ACC112 (cell line): ENCODE data around the gene DBF4.
"Not testable (repeated sequence)": the region's sequence is repeated elsewhere in the genome, so short reads cannot be mapped to it uniquely, and the experiment has no call there.

Experiments
- H2AFZ ChIP-seq: fragments of 200-600 bp; sonication (generic); one replicate; pipeline ENCODE4 v1.6.0; 2017; ENCODE audit warnings: antibody characterized with exemption, low read length; ENCODE audit not compliant: unreplicated experiment
- H3K27ac ChIP-seq: fragments of 200-600 bp; sonication (generic); 2 replicates; pipeline ENCODE4 v1.5.1; 2014; ENCODE audit warnings: low read depth, mild to moderate bottlenecking, antibody characterized with exemption, low read length, moderate library complexity
- H3K27me3 ChIP-seq: fragments of 200-600 bp; sonication (generic); 2 replicates; pipeline ENCODE4 v1.6.1; 2014; ENCODE audit warnings: mild to moderate bottlenecking, antibody characterized with exemption, low read length, moderate library complexity, mixed read lengths; ENCODE audit not compliant: insufficient read depth
- H3K36me3 ChIP-seq: fragments of 200-600 bp; sonication (generic); 2 replicates; pipeline ENCODE4 v1.6.1; 2016; ENCODE audit warnings: mild to moderate bottlenecking, antibody characterized with exemption, low read length, moderate library complexity, mixed read lengths; ENCODE audit not compliant: insufficient read depth
- H3K4me1 ChIP-seq: fragments of 200-600 bp; sonication (generic); one replicate; pipeline ENCODE4 v1.6.1; 2016; ENCODE audit warnings: low read length, mixed read lengths; ENCODE audit not compliant: insufficient read depth, unreplicated experiment, control insufficient read depth
- H3K4me3 ChIP-seq: fragments of 200-600 bp; sonication (generic); 2 replicates; pipeline ENCODE4 v1.5.1; 2014; ENCODE audit warnings: mild to moderate bottlenecking, low read depth, low read length
- H3K79me2 ChIP-seq: fragments of 200-600 bp; sonication (generic); one replicate; pipeline ENCODE4 v1.6.0; 2016; ENCODE audit warnings: low read length; ENCODE audit not compliant: control insufficient read depth, unreplicated experiment, insufficient read depth

The DBF4 gene

GRCh38 chr7:87926581-87927461 lies 50.5 kb downstream of the DBF4 start:
- Histone ChIP-seq H3K27ac (no peak overlapping the region), H3K4me3 (no peak overlapping the region), H2AFZ (no peak overlapping the region), H3K79me2 (no peaks in the 10 kb centered on the region), H3K27me3 (peaks cover 3% of the 10 kb centered on the region; the same call in 1 of the 2 replicates), H3K4me1 (no peaks in the 10 kb centered on the region), H3K36me3 (no peaks in the 10 kb centered on the region)

DNA sequence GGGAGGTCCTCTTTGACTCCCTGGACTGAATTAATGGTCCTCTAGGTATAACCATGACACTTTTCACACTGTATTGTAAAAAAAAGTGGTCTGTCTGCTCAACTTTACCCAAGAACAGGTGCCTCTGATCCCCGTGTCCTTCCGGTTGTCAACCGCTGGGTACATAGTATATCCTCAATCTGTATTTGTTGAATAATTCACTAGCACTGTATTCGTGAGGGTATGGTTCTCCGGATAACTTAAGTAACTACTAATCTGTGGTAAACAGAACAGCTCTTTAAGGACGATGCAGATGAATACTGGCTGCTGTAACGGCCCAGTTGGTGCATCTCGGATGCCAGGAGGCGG lies 57.3 kb downstream of the DBF4 start:
- Histone ChIP-seq H3K27ac (no peak overlapping the region), H3K79me2 (no peaks in the 10 kb centered on the region), H3K4me3 (peak overlapping the region; percentile 80), H3K4me1 (peaks cover 3% of the 10 kb centered on the region), H2AFZ (peak overlapping the region; percentile 36), H3K27me3 (peaks cover 9% of the 10 kb centered on the region; the same call in 1 of the 2 replicates), H3K36me3 (no peaks in the 10 kb centered on the region)

GRCh38 chr7:87933953-87934698 lies 57.8 kb downstream of the DBF4 start, which contains the start of gene ADAM22:
TSS of gene ADAM22 (plus strand) at chr7:87934251. CDS start at chr7:87934466, 215 bp downstream.
- H3K27me3 ChIP-seq, result peaks cover 9% of the 10 kb centered on the region; the same call in 1 of the 2 replicates
- H3K79me2 ChIP-seq, result no peaks in the 10 kb centered on the region
- peaks cover 3% of the 10 kb centered on the region for H3K4me1 ChIP-seq
- no peaks in the 10 kb centered on the region for H3K36me3 ChIP-seq
- H2AFZ ChIP-seq, result peak within 1 kb of the TSS; percentile 90
- no peak within 1 kb of the TSS for H3K27ac ChIP-seq
- peak within 1 kb of the TSS; percentile 80 for H3K4me3 ChIP-seq

GRCh38 chr7:87934699-87935383 lies 58.5 kb downstream of the DBF4 start:
- Histone ChIP-seq H3K27ac (no peak overlapping the region), H3K79me2 (no peaks in the 10 kb centered on the region), H3K4me1 (peaks cover 3% of the 10 kb centered on the region), H3K4me3 (peak overlapping the region; percentile 80), H2AFZ (peak overlapping the region; percentile 90), H3K36me3 (no peaks in the 10 kb centered on the region), H3K27me3 (peaks cover 9% of the 10 kb centered on the region; the same call in 1 of the 2 replicates)

GRCh38 chr7:87935384-87935706 lies 59.1 kb downstream of the DBF4 start:
- peak overlapping the region; percentile 80 for H3K4me3 ChIP-seq
- peak overlapping the region; percentile 90 for H2AFZ ChIP-seq
- no peaks in the 10 kb centered on the region for H3K79me2 ChIP-seq
- H3K4me1 ChIP-seq, result peaks cover 3% of the 10 kb centered on the region
- no peak overlapping the region for H3K27ac ChIP-seq
- H3K36me3 ChIP-seq, result no peaks in the 10 kb centered on the region
- peaks cover 9% of the 10 kb centered on the region; the same call in 1 of the 2 replicates for H3K27me3 ChIP-seq

GRCh38 chr7:87941138-87941537 lies 64.8 kb downstream of the DBF4 start:
- no peak overlapping the region for H2AFZ ChIP-seq

GRCh38 chr7:87944547-87944946 lies 68.3 kb downstream of the DBF4 start:
- no peak overlapping the region for H3K4me3 ChIP-seq
- no peaks in the 10 kb centered on the region for H3K4me1 ChIP-seq
- peaks cover 3% of the 10 kb centered on the region; the same call in 1 of the 2 replicates for H3K27me3 ChIP-seq
- H2AFZ ChIP-seq, result no peak overlapping the region
- no peaks in the 10 kb centered on the region for H3K36me3 ChIP-seq
- H3K79me2 ChIP-seq, result no peaks in the 10 kb centered on the region
- H3K27ac ChIP-seq, result no peak overlapping the region

More at GRCh38 chr7:87941138-87941537, 64.8 kb downstream of the DBF4 start:
- no peaks in the 10 kb centered on the region for H3K4me1 ChIP-seq
- H3K27me3 ChIP-seq, result no peaks in the 10 kb centered on the region; the same call in 1 of the 2 replicates
- H3K4me3 ChIP-seq, result no peak overlapping the region
- H3K36me3 ChIP-seq, result no peaks in the 10 kb centered on the region
- no peaks in the 10 kb centered on the region for H3K79me2 ChIP-seq
- no peak overlapping the region for H3K27ac ChIP-seq

GRCh38 chr7:87945926-87946325 lies 69.6 kb downstream of the DBF4 start:
- not testable (repeated sequence) for H3K36me3 ChIP-seq, H3K79me2 ChIP-seq, H3K4me1 ChIP-seq, H3K4me3 ChIP-seq, H2AFZ ChIP-seq, H3K27ac ChIP-seq, H3K27me3 ChIP-seq

DNA sequence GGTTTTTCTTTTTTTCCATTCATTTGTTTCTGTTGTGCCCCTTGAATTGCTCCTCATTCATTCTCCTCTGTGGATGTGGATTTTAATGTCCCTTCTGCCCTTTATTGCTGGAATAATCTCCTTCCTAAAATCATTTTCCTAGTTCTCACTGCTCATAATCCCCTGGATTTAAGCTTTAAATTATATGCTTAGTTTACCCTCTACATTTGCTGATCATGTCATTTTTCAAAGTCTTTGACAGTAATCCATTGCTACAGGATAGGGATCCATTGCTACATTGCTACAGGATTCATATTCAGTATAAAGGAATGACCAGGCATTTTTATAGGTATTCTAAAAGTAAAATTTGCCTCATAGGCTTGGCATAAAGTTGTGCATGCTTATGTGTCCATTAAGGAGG lies 72.1 kb downstream of the DBF4 start:
- no peak overlapping the region for H3K4me3 ChIP-seq
- H3K36me3 ChIP-seq, result no peaks in the 10 kb centered on the region
- no peak overlapping the region for H2AFZ ChIP-seq
- H3K79me2 ChIP-seq, result no peaks in the 10 kb centered on the region
- H3K27ac ChIP-seq, result no peak overlapping the region
- H3K27me3 ChIP-seq, result peaks cover 3% of the 10 kb centered on the region; the same call in 1 of the 2 replicates
- no peaks in the 10 kb centered on the region for H3K4me1 ChIP-seq
